PFSK-1 (cell line): Measurements from ENCODE around the gene TNNI3.

Experiments used
- FOXP2 ChIP-seq: optimal IDR thresholded peaks from 2 replicates; pipeline ENCODE3; 2011; ENCODE audit warnings: borderline replicate concordance, control low read depth, inconsistent platforms; ENCODE audit not compliant: insufficient read depth; ENCODE audit errors: extremely low read length, extremely low read depth
- POLR2AphosphoS5 ChIP-seq: IDR thresholded peaks from 2 replicates; pipeline ENCODE4 v1.6.1; 2012; ENCODE audit warnings: low read depth, mild to moderate bottlenecking, control low read depth, low read length, moderate library complexity
- REST ChIP-seq, 2 experiments: IDR thresholded peaks; 2 replicates each; pipeline versions ENCODE4 v1.6.1 to v1.8.0; 2011 to 2012; ENCODE audit warnings: low read depth in 2 of 2, low read length in 2 of 2, control low read depth in 1 of 2, inconsistent platforms in 1 of 2, mild to moderate bottlenecking in 1 of 2, moderate library complexity in 1 of 2; ENCODE audit not compliant: insufficient read depth in 1 of 2
- SIN3A ChIP-seq: IDR thresholded peaks from 2 replicates; pipeline ENCODE4 v1.6.1; 2012; ENCODE audit warnings: mild to moderate bottlenecking, low read length, moderate library complexity, borderline replicate concordance; ENCODE audit not compliant: insufficient read depth
- TAF1 ChIP-seq: IDR thresholded peaks from 2 replicates; pipeline ENCODE4 v1.6.1; 2012; ENCODE audit warnings: low read length, control low read depth, borderline replicate concordance; ENCODE audit not compliant: insufficient read depth

GRCh38 chr19:55158423-55158822 is 891 bp upstream of the TNNI3 start:
- TF ChIP-seq POLR2AphosphoS5 (no peak), REST (IDR thresholded peaks at IDR 0.05; ENCODE audit: insufficient read depth in 1 of 2, low read depth in 2 of 2, low read length in 2 of 2) (peak; percentile 24 to 53; a peak in 1 of 4 replicates), TAF1 (no peak), SIN3A (no peak), FOXP2 (no peak)
